ENCODE data around the gene BRCA1. TPM values are rescaled to one million over a fixed set of nuclear protein-coding genes. Genes with fewer than 3 reads are reported as not detected.
"Not testable (repeated sequence)": the region's sequence is repeated elsewhere in the genome, so short reads cannot be mapped to it uniquely, and the experiment has no call there.

BRCA1 gene
- total RNA-seq, 4 donors from 2014 or later, result 4.6 to 9.8 (median 6.9) TPM

DNA sequence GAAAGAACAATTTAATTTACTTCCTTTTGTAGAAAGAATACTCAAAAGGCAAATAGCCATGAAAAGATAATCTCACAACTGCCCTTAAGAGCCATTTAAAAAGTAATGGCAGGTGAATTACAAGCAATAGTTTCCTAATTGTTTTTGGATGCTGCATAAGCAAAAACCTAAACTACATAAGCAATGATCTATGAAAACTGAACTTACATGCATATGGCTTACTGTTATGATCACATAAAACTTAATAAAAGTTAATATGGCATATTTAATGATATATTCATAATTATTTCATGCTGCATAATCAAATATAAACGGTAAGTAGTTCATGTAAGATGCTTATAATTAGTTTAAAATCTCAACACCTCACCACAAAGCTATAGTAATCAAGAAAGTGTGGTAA is 18.6 kb downstream of the BRCA1 start:
- no peak for DNase-seq (ENCODE audit: low spot score in 2 of 2)
- 95 to 99% methylated on average over 1 of the region's 1 CpG for WGBS, 2 donors
- H3K36me3 ChIP-seq, result peaks cover 0 to 25% (median 0%) of the 10 kb centered on the region in 3 donors
- no peak overlapping the region for H3K27ac ChIP-seq
- TF ChIP-seq, protein P1, sequence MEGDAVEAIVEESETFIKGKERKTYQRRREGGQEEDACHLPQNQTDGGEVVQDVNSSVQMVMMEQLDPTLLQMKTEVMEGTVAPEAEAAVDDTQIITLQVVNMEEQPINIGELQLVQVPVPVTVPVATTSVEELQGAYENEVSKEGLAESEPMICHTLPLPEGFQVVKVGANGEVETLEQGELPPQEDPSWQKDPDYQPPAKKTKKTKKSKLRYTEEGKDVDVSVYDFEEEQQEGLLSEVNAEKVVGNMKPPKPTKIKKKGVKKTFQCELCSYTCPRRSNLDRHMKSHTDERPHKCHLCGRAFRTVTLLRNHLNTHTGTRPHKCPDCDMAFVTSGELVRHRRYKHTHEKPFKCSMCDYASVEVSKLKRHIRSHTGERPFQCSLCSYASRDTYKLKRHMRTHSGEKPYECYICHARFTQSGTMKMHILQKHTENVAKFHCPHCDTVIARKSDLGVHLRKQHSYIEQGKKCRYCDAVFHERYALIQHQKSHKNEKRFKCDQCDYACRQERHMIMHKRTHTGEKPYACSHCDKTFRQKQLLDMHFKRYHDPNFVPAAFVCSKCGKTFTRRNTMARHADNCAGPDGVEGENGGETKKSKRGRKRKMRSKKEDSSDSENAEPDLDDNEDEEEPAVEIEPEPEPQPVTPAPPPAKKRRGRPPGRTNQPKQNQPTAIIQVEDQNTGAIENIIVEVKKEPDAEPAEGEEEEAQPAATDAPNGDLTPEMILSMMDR (IDR thresholded peaks at IDR 0.05), result no peak
- TF ChIP-seq POLR2A (IDR thresholded peaks at IDR 0.05) (no peak), EP300 (IDR thresholded peaks at IDR 0.05) (no peak)
- no peaks in the 10 kb centered on the region for H3K9me3 ChIP-seq
- H3K4me1 ChIP-seq, result no peaks in the 10 kb centered on the region
- no peak overlapping the region for H3K4me3 ChIP-seq
- no peaks in the 10 kb centered on the region for H3K27me3 ChIP-seq

DNA sequence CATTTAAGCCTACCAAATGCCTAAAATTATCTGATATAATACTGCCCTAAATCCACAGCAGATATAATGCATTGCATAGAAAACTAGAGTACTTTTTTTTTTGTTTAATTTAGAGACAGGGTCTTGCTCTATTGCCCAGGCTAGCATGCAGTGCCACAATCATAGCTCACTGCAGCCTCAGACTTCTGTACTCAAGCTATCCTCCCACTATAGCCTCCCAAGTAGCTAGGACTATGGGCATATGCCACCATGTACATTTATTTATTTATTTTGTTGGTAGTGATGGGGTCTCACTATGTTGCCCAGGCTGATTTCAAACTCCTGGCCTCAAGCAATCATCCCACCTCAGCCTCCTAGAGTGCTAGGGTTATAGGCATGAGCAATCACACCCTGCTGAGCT is 20.0 kb downstream of the BRCA1 start:
- no peaks in the 10 kb centered on the region for H3K27me3 ChIP-seq
- H3K9me3 ChIP-seq, result no peaks in the 10 kb centered on the region
- no peak overlapping the region for H3K4me3 ChIP-seq
- peaks cover 0 to 30% (median 0%) of the 10 kb centered on the region in 3 donors for H3K36me3 ChIP-seq
- DNase-seq (ENCODE audit: low spot score in 2 of 2), result no peak
- no peaks in the 10 kb centered on the region for H3K4me1 ChIP-seq
- no peak for TF ChIP-seq EP300 (IDR thresholded peaks at IDR 0.05)
- TF ChIP-seq POLR2A (IDR thresholded peaks at IDR 0.05), result no peak
- TF ChIP-seq, protein P1 (IDR thresholded peaks at IDR 0.05), result no peak
- no peak overlapping the region for H3K27ac ChIP-seq

DNA sequence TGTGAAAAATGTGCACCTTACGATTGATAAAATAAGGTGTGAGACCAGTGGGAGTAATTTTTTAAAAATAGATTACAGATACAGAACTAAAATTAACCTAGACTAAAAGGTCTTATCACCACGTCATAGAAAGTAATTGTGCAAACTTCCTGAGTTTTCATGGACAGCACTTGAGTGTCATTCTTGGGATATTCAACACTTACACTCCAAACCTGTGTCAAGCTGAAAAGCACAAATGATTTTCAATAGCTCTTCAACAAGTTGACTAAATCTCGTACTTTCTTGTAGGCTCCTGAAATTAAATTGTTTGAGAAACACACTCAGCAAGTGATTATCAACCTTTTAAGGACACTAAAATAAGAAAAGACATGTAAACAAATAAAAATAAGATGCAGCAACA is 20.5 kb downstream of the BRCA1 start:
- H3K9me3 ChIP-seq, result no peaks in the 10 kb centered on the region
- H3K36me3 ChIP-seq, result peaks cover 0 to 34% (median 0%) of the 10 kb centered on the region in 3 donors
- H3K4me1 ChIP-seq, result no peaks in the 10 kb centered on the region
- TF ChIP-seq POLR2A (IDR thresholded peaks at IDR 0.05) (no peak), EP300 (IDR thresholded peaks at IDR 0.05) (no peak)
- TF ChIP-seq, protein P1 (IDR thresholded peaks at IDR 0.05), result no peak
- DNase-seq (ENCODE audit: low spot score in 2 of 2), result no peak
- H3K27ac ChIP-seq, result no peak overlapping the region
- H3K4me3 ChIP-seq, result no peak overlapping the region
- 84 to 91% methylated on average over 3 of the region's 3 CpGs for whole genome bisulfite sequencing, 2 donors
- H3K27me3 ChIP-seq, result no peaks in the 10 kb centered on the region

DNA sequence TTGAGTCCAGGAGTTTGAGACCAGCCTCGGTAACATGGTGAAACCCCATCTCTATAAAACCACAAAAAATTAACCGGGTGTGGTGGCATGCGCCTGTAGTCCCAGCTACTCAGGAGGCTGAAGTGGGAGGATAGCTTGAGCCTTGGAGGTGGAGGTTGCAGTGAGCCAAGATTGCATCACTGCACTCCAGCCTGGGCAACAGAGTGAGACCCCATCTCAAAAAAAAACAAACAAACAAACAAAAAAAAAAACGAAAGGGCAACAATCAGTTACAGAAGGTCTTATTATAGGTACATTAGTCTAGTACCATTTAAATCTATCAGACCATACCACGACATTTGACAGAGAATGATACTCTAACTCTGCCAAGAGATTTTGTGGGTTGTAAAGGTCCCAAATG is 29.8 kb downstream of the BRCA1 start:
- H3K4me3 ChIP-seq; H3K27ac ChIP-seq; H3K4me1 ChIP-seq; H3K9me3 ChIP-seq; H3K27me3 ChIP-seq; DNase-seq (ENCODE audit: low spot score in 2 of 2): not testable (repeated sequence)
- WGBS, 2 donors, result 86% methylated on average over 5 of the region's 5 CpGs
- peaks cover 0 to 18% (median 0%) of the 10 kb centered on the region in 3 donors for H3K36me3 ChIP-seq

DNA sequence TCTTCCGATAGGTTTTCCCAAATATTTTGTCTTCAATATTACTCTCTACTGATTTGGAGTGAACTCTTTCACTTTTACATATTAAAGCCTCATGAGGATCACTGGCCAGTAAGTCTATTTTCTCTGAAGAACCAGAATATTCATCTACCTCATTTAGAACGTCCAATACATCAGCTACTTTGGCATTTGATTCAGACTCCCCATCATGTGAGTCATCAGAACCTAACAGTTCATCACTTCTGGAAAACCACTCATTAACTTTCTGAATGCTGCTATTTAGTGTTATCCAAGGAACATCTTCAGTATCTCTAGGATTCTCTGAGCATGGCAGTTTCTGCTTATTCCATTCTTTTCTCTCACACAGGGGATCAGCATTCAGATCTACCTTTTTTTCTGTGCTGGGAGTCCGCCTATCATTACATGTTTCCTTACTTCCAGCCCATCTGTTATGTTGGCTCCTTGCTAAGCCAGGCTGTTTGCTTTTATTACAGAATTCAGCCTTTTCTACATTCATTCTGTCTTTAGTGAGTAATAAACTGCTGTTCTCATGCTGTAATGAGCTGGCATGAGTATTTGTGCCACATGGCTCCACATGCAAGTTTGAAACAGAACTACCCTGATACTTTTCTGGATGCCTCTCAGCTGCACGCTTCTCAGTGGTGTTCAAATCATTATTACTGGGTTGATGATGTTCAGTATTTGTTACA is 30.9 kb downstream of the BRCA1 start:
- Histone ChIP-seq H3K9me3 (no peaks in the 10 kb centered on the region), H3K4me1 (peaks cover 0 to 4% (median 0%) of the 10 kb centered on the region in 4 donors), H3K27me3 (no peaks in the 10 kb centered on the region), H3K36me3 (peaks cover 0 to 21% (median 0%) of the 10 kb centered on the region in 3 donors), H3K4me3 (no peak overlapping the region), H3K27ac (no peak overlapping the region)
- no peak for DNase-seq (ENCODE audit: low spot score in 2 of 2)
- 83 to 86% methylated on average over 4 of the region's 4 CpGs for WGBS, 2 donors
- TF ChIP-seq EP300 (IDR thresholded peaks at IDR 0.05) (no peak), POLR2A (IDR thresholded peaks at IDR 0.05) (no peak)
- TF ChIP-seq, protein P1 (IDR thresholded peaks at IDR 0.05), result no peak

Measured in tibial nerve (tissue), 4 donors.